Stimulated activated CD4-positive, alpha-beta T cell treated with anti-CD3 and anti-CD28 coated beads, Interleukin-1b, Interleukin-23, amount 100 ng/mL, for 24 hours (primary cell): Measurements from ENCODE around the gene C9orf57.
"Not testable (repeated sequence)": the region's sequence is repeated elsewhere in the genome, so short reads cannot be mapped to it uniquely, and the experiment has no call there.

Experiments
- DNase-seq, 4 experiments: peaks; one replicate each; pipeline ENCODE4 v3.0.0-alpha.2; 2020; ENCODE audit warnings: low read depth in 4 of 4, low spot score in 1 of 4

The C9orf57 gene, protein sequence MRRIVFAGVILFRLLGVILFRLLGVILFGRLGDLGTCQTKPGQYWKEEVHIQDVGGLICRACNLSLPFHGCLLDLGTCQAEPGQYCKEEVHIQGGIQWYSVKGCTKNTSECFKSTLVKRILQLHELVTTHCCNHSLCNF

DNA sequence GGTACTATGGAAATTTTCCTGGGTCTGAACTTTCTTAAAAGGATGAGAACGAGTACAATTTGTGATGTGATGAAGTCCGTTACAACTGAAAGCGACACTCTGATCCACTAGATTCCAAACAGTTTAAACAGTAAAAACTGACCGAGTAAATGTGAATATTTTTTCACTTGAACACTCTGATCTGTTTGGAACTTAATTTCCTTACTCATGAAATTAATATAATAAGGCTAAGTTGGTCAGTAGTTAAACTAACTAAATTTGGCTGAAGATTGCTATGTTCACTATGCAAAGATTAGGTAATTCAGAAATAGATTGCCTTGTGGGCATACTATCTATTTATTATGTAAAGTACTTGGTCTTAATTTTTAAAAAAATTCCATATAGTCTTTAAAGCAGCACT lies at the start of gene C9orf57:
TSS of gene C9orf57 (minus strand) at position 101 of the 400 bp plus-strand sequence. CDS start 1,282 bp downstream, outside the sequence.
- no peak for DNase-seq

DNA sequence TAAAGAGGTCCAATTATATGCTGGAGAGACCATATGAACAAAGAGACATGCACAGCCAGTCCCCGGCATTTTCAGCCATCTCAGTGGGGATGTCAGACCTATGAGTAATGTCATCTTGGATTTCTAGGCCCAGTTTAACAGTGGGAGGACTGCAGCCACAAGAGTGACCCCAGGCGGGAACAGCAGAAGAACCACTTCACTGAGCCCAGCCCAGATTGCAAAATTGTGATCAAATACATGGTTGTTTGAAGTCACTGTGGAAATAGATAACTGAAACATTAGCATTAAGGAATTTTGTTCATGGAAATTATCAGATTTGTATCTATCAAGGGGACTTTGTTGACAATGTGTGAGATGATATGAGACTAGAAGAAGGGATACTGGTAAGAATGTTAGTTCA lies 42.1 kb upstream of the C9orf57 start:
- no peak for DNase-seq

DNA sequence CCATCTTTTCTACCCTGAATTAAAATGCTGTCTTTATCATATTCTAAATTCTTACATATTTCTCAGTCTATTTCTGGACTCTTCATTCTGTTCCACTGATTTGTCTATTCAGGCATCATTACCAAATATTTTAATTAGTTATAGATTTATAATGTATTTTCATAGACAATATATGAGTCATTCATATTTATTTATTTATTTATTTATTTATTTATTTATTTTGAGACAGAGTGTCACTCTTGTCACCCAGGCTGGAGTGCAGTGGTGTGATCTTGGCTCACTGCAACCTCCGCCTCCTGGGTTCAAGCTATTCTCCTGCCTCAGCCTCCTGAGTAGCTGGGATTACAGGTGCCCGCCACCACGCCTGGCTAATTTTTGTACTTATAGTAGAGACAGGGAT lies 35.1 kb upstream of the C9orf57 start:
- not testable (repeated sequence) for DNase-seq

DNA sequence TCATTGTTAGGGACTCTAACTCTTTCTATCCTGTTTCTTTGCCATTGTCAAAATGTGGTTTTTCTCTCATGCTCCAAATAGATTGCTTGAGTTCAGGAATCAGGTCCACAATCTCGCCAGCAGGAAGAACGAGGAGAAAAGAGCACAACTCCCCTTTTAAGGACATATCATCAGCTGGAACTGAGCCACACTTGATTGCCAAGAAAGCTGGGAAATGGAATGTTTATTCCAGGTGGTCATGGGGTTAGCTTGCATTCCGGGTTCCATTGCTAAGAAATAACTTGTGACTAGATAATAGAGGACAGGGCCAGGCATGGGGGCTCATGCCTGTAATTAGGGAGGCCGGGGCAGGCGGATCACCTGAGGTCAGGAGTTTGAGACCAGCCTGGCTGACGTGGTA lies 32.4 kb upstream of the C9orf57 start:
- no peak for DNase-seq

DNA sequence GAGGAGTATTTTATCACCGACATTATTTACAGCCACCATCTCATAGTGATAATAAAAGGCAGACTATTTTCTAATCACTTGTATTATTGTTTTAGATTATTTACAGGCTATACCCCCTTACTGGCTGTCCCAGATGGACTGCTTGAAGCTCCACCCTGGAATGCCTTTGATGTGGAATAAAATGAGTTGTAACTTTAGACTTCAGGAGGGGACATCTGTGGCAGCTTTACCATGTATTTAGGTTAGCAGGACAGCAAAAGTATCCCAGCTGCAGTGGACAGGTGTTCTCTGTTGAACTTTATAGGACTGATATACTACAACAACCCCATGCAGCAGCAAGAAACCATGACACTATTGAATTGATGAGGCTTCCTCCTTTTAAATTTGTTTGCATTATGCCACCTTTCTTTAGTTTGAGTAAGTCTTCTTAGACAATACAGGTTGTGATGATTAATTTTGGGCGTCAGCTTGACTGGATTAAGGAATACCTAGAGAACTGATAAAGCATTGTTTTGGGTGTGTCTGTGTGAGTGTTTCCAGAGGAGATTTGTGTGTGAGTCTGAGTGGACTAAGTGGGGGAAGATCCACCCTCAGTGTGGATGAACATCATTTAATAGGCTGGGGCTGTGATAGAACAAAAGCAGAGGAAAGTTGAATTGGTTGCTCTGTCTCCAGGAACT lies 29.2 kb upstream of the C9orf57 start:
- no peak for DNase-seq

DNA sequence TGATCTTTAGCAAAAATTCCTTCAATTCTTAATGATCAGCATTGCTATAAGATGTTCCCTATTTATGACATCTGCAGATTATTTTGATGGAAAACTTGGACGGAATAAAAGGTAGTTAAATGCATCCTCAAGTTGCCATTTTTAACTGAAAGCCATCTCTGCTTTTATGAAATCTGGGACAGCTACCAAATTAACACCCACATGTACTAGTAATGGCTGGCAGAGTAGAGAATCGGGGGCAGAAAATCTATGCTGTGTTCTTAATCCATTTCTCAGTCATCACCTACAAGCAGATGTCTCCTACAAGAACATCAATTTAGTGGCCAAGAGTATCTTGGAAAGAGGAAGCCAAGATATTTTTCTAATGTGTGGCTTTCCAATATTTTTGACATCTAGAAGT lies 22.1 kb upstream of the C9orf57 start:
- no peak for DNase-seq

DNA sequence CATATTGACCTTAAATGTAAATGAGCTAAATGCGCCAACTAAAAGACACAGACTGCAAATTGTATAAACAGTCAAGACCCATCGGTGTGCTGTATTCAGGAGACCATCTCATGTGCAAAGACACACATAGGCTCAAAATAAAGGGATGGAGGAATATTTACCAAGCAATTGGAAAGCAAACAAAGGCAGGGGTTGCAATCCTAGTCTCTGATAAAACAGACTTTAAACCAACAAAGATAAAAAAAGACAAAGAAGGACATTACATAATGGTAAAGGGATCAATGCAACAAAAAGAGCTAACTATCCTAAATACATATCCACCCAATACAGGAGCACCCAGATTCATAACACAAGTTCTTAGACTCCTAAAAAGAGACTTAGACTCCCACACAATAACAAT lies 14.3 kb upstream of the C9orf57 start:
- not testable (repeated sequence) for DNase-seq

DNA sequence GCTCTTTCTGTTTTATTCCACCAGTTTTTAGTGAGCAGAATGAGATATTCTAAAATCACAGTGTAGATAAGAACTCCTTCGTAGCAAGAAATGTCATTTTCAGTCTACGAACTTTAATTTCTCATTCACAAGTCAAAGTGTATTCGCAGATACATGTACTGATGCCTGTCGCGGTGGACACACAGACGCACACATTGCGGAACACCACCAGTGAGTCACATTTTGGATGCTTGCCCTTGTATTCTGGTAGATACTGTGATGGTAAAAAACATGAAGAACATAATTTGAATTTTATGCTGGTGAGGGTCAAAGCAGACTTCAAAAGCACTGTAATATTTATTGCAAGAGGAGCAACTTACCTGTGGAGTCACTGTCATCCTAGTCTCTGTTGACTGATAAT lies 4.7 kb upstream of the C9orf57 start:
- no peak for DNase-seq

DNA sequence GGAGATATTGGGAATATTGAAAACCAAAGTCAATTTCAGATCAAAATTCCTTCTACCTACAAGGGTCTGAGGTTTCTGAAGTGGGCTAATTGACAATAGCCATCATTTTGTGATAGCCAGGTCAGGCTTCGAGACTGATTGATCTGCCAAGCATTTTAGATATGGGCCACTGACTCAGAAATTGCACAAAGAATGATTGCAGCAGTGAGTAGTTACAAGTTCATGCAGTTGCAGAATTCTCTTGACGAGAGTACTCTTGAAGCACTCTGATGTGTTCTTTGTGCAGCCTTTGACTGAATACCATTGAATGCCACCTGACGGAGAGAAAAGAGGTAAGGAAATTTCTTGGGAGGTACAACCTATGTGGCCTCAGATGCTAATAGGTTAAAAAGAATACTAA lies 8.3 kb downstream of the C9orf57 start:
- DNase-seq, result no peak

DNA sequence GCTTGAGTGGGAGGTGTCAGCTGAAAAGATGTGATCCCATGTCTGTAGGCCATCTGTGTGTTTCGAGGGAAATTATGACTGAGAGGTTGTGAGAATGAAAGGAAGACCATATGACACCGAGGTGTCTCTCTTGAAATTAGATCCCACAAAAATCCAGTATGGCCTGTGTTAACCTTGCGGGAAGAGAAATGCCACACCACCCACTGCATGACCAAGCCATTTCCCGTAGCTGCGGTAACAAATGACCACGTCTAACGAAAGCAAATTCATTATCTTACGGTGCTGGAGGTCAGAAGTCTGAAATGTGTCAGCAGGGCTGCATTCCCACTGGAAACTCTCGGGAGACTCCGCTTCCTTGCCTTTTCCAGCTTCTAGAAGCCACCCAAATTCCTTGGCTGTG lies 11.6 kb downstream of the C9orf57 start:
- DNase-seq, result no peak

DNA sequence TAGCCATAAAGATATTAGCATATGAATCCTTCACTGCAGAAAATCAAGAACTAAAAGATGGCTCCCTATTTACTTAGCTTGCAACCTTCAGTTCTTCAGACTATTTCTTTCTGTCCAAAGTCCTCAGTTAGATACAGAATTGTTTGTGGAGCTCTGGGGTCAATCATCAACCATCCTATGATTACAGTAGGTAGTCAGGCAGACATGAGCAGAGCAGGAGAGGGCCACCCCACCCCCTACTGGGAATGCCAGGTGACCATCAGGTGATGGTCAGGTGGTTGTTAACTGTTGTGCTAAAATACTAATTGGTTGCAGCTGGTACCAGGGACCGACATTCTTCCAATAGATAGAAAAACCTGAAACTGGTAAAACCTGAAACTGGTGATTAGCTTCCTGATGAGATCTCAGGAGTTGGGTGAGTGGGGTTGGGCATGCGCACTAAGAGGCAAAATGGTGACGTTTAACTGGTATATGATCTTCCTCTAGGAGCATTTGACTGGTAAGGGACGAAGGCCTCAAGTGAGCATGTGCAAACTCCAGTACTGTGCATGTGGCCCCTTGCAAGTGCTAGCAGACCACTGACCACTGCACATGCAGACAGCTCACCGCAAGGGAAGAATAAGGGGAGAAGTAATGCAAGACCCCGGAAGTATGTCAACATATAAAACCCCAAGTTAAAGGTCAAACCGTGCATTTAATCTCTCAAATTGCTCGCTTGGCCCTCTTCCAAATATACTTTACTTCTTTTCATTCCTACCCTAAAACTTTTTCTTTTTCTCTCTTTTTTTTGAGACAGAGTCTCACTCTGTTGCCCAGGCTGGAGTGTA lies 13.6 kb downstream of the C9orf57 start:
- DNase-seq, result no peak

DNA sequence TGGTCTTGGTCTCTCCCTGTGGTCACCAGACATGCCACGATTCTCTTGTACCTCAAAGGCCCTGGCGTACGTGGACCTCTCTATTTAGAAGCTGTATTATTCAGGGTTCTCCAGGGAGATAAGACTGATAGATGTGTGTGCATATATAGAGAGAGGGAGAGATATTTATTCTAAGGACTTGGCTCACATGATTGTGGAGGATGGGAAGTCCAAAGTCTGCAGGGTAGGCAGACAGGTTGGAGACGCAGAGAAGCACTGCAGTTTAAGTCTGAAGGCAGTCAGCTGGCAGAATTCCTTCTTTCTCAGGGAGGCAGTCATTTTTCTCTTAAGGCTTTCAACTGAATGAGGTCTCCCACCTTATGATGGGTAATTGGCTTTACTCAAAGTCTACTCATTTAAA lies 16.3 kb downstream of the C9orf57 start:
- no peak for DNase-seq

DNA sequence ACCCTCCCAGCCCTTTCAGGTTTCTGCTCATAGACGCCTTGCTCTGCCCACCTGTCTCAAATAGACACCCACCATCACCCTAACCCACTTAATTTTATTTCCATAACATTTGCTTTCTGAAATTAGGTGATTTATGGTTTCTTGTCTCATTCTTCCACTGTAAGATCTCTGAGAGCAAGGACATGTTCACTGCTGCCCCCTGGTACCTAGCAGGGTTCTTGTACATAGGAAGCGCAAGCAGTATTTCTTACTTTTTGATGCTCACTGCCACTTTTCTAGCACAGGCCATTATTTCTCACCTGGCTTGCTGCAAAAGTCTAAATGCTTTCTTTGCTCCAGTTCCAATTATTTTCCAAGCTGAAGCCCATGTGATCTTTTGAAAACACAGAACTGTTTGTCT lies 16.8 kb downstream of the C9orf57 start:
- DNase-seq, result no peak

DNA sequence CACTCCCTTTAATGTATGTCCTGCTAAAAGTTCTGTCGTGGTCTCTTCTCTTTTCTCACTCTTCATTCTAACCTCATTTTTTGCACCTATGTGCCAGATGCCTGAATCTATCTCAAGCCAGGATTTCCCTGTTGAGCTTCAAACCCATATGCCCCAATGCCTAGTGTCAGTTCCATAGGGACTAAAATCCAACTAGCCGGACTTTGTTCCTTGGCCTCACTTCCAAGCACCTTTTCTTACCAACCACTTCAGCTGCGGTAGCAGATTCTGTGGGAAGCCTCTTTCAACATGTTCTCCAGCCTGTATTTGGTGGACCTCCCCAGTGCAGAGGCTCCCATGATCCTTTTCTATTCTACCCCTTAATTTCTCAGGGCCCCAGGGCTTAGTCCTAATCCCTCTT lies 17.5 kb downstream of the C9orf57 start:
- DNase-seq, result no peak

DNA sequence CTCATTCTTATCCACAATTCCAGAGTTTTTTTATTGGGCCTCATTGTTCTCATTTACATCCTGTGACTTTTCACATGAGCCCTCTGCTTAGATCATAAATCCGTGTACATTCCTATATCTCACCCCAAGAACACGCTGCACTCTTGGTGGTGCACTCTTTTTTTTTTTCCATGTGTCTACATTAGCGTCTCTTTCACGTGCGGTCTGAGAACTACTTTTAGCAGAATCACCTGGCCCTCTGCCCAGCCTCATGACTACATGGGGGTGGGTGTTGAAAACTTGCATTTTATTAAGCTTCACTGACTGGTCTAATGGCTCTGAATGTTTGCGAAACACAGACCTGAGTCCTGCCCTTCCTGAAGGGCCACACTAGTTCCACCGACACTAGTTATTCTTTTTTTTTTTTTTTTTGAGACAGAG lies 18.6 kb downstream of the C9orf57 start:
- DNase-seq, result no peak

DNA sequence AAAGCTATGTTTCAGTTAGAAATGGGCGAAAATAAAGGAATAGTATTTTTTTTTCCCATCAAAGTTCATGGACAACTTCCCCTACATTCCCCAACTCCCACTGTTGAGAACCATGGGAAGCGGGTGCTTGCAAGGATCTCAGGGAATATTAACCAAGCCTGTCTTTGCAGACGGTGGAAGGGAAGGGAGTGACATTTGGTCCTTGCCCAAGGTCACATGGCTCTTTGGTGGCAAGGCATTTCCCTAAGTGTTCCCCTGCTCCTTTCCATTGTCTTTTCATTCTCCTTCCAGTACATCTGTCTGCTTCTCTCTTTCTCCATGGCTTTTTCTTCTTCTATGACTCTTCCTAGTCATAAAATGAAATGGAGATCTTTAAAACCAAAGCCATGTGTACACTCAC lies 19.0 kb downstream of the C9orf57 start:
- DNase-seq, result no peak

DNA sequence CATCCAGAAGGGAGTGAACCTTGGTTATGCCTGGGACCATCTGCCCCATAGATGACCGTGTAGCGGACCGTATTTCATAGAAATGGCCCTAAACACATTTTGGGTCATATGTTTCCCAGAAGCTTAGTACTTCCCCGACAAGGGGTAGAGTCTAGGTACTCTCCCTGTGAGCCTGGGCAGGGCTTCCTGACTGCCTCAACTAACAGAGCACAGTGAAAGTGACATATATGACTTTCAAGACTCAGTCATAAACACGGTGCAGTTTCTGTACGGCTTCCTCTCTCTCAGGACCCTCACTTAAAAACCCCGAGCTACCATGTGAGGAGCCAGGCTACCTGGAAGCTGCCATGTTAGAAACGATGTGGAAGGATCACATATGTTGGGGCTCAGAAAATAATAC lies 20.9 kb downstream of the C9orf57 start:
- DNase-seq, result no peak

DNA sequence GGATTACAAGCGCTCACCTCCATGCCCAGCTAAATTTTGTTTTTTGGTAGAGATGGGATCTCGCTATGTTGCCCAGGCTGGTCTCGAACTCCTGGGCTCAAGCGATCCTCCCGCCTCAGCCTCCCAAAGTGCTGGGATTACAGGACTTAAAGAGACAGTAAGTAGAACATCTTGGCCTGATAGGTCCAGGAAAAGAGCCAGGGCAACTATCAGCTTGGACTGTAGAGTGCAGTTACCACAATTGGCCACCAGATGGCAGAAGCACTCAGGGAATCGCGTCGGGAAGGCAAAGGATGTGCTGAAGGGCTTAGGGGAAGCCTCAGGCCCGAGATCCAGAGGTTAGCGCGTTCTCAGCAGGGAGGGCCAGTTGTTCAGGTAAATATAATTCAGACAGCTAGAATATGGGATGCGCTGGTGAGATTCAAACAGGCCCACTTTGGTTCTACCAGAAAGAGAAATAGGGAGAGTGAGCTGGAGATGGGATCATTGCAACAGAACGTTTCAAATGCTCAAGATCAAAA lies 21.5 kb downstream of the C9orf57 start:
- DNase-seq, result peak; percentile 21 to 57 (median 48)

DNA sequence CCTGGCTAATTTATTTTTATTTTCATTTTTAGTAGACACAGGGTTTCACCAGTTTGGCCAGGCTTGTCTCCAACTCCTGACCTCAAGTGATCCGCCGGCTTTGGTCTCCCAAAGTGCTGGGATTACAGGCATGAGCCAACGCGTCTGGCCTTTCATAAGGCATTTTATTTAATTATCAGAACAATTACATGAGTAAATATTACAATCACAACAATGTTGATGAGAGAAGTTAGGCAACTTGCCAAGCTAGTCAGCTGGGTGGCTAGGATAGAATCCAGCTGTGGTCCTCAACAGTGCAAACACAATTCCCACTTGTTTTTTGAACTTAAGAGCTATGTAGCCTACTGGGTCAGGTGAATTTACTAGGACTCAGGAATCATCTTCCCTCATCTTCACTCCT lies 22.0 kb downstream of the C9orf57 start:
- DNase-seq, result no peak

DNA sequence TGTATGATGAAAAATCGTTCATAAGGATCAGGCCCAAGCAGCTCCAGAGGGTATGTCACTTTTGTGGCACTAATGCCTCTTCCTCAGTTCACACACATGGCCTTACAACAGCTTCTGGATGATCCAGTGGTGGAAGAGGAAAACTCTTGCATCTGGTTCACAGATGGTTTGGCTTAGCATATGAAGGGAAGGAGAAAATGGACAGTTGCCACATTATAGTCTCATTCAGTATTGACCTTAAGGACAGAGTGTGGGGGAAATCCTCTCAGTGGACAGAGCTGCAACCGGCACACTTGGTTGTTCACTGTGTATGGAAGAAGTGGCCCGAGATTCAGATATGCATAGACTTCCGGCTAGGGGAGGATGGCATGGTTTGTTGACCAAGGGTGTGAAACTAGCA lies 22.8 kb downstream of the C9orf57 start:
- no peak for DNase-seq

DNA sequence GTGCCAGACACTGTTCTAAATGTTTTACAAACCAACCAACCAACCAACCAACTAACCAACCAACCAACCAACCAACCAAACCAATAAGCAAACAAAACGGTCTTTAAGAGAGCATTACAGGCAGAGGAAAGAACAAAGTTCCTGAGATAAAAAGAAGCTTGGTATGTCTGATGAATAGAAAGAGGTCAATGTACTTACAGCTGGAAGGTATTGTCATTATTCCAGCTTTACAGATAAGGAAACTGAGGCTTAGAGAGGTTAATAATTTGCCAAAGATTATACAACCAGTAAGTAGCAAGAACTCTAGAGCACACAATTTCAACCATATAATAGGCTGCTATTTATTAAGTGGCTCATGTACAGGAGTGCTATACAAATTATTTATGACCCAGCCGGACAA lies 29.6 kb downstream of the C9orf57 start:
- no peak for DNase-seq

DNA sequence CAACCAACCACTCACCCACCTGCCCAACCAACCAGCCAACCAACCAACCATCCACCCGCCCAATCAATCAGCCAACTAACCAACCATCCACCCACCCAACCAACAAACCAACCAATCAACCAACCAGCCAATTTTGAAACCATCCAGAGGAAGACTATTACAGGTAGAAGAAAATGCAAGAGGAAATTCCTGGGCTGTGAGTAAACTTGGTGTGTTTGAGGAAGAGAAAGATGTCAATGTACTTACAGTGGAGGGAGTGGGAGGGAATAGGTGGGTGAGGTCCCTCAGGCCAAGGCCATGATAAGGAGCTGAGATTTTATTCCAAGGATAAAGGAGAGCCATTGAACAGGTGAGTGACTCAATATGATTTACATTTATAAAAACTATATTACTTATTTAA lies 30.4 kb downstream of the C9orf57 start:
- DNase-seq, result no peak
